Mucosa of rectum (tissue), 2 donors: ENCODE data around the gene PHYKPL.
"Not testable (repeated sequence)": the region's sequence is repeated elsewhere in the genome, so short reads cannot be mapped to it uniquely, and the experiment has no call there.

Experiments used
- H3K27ac ChIP-seq, 2 donors: one replicate each; pipeline ENCODE4 v1.7.0; 2013; ENCODE audit warnings: inconsistent platforms in 2 of 2, low read depth in 2 of 2, low read length in 2 of 2
- H3K27me3 ChIP-seq, 2 donors: one replicate each; pipeline ENCODE4 v1.7.0; 2013; ENCODE audit warnings: low read length in 2 of 2; ENCODE audit not compliant: control insufficient read depth in 2 of 2, insufficient read depth in 2 of 2
- H3K36me3 ChIP-seq, 2 donors: one replicate each; pipeline ENCODE4 v1.7.0; 2013; ENCODE audit warnings: low read length in 2 of 2; ENCODE audit not compliant: control insufficient read depth in 2 of 2, insufficient read depth in 2 of 2
- H3K4me1 ChIP-seq, 2 donors: one replicate each; pipeline ENCODE4 v1.7.0; 2013; ENCODE audit warnings: low read length in 2 of 2, mild to moderate bottlenecking in 1 of 2; ENCODE audit not compliant: control insufficient read depth in 2 of 2, insufficient read depth in 2 of 2
- H3K4me3 ChIP-seq, 2 donors: one replicate each; pipeline ENCODE4 v1.7.0; 2013; ENCODE audit warnings: low read length in 2 of 2
- H3K9ac ChIP-seq, 2 donors: one replicate each; pipeline ENCODE4 v1.7.0; 2013; ENCODE audit warnings: low read length in 2 of 2, low read depth in 1 of 2, mild to moderate bottlenecking in 1 of 2
- H3K9me3 ChIP-seq, 2 donors: one replicate each; pipeline ENCODE4 v1.7.0; 2013; ENCODE audit warnings: low read length in 2 of 2; ENCODE audit not compliant: control insufficient read depth in 2 of 2
- donor health status: healthy.
- donor health status: Normal muscosa, but diverticular disease.

Gene PHYKPL

DNA sequence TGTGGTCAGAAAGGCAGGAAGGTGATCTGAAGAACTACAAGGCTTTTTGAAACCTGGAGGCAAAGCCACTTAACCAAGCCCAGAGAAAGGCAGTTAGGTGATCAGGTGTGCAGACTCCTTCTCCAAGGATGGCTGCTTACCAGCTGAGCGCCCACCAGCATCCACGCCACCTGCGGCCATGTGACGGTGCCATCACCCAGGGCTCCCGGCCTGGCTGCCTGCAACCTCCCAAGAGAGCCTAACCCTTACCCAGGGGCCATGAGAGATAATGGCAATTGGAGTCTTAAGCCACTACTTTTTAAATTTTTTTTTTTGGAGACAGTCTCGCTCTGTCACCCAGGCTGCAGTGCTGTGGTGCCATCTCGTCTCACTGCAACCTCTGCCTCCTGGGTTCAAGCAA, 33.1 kb upstream of the PHYKPL start:
- Histone ChIP-seq H3K4me3 (no peak overlapping the region), H3K9ac (no peak overlapping the region), H3K27me3 (no peaks in the 10 kb centered on the region), H3K4me1 (no peaks in the 10 kb centered on the region), H3K9me3 (no peaks in the 10 kb centered on the region), H3K27ac (no peak overlapping the region), H3K36me3 (no peaks in the 10 kb centered on the region)

DNA sequence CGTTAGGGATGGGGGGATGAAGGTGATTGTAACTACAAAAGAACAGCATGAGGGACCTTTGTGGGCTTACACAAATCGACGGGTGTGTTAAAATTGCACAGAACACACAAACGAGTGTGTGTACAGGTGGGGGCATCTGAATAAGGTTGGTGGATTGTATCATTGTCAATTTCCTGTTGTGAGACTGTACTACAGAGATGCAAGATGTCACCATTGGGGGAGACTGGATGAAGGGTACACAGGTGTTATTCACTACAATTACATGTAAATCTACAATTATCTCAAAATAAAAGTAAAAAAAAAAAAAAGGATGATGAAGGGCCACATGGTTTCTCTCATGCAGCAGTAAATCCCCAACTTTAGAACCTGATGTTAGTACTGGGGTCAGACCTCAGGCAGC, 31.4 kb upstream of the PHYKPL start:
- H3K9me3 ChIP-seq, result no peaks in the 10 kb centered on the region
- H3K27ac ChIP-seq, result no peak overlapping the region
- no peaks in the 10 kb centered on the region for H3K36me3 ChIP-seq
- no peaks in the 10 kb centered on the region for H3K4me1 ChIP-seq
- no peaks in the 10 kb centered on the region for H3K27me3 ChIP-seq
- H3K4me3 ChIP-seq, result no peak overlapping the region
- no peak overlapping the region for H3K9ac ChIP-seq

DNA sequence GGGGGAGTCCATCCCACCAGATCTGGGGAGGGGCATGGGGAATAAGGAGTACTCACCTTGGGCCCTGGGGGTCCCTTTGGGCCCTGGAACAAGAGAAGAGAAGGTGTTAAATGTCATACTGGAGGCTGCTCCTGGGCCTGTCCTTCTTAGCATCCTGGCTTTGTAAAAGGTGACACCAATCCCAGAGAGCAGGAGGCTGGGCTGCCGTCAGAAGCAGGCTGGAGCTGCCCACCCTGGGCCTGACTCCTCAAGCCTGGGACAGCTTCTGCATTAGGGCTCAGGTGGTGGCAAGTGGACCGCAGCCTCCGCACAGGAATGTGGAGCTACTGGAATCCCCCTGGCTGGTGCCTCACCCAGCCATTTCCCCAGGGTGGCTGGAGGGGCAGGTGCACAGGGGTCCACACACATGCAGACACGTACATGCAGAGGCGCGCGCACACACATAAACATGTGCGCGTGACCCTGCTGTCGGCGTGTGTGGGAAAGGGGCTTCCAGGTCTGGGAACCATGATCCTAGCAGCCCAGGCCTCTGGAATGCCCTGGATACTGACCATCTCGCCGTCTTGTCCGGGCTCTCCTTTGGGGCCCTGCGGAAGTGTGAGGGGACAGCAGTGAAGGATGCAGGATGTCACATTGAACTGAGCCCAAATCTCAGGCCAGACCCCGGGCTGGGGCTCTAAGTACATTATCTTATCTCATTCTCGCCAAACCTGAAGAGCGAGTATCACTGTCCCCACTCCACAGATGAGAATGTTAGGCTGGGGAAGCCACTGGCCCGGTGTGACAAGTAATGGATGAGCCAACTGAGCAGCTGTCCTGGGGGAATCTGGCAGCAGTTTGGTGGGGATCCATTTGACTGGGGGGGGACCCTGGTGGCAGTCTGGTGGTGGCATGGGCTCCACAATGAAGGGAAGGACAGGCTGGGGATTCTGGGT, 29.3 kb upstream of the PHYKPL start:
- Histone ChIP-seq H3K36me3 (no peaks in the 10 kb centered on the region), H3K27me3 (no peaks in the 10 kb centered on the region), H3K27ac (no peak overlapping the region), H3K9me3 (no peaks in the 10 kb centered on the region), H3K9ac (no peak overlapping the region), H3K4me1 (no peaks in the 10 kb centered on the region), H3K4me3 (no peak overlapping the region)

DNA sequence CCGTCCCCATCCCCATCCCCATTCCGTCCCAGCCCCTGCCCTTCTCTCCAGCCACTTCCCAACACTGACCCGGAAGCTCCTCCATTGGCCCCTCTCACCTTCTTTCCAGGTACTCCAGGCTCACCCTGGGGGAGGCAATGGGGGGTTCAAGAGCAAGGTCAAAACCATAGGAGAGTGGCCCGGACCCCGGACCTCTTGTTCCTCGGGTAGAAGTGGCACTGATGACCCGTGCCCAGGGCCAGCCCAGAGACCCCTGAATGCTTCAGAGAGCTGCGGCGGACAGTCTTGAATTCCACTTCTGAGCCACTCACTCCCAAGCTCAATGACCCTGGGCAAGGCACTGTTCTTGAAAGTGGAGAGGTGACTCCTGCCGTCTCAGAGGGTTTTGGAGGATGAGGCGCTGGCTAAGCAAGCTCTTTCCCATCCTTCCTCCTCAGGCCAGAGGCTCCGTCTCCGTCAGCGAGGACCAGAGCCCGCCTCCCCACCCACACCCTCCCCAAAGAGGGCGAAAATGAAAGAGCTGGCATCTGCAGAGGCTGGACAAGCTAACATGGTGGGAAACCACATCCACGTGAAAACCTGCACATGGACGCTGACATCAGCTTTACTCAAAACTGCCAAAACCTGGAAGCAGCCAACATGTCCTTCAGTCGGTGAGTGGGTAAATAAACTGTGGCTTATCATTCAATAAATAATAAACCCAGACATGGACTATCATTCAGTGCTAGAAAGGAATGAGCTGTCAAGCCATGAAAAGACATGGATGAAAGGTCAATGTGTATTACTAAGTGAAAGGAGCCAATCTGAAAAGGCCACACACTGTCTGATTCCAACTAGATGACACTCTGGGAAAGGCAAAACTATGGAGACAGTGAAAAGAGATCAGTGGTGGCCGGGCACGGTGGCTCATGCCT, 27.3 kb upstream of the PHYKPL start:
- Histone ChIP-seq H3K9ac (no peak overlapping the region), H3K27ac (no peak overlapping the region), H3K27me3 (no peaks in the 10 kb centered on the region), H3K9me3 (no peaks in the 10 kb centered on the region), H3K4me3 (no peak overlapping the region), H3K36me3 (no peaks in the 10 kb centered on the region), H3K4me1 (no peaks in the 10 kb centered on the region)

- no peaks in the 10 kb centered on the region for H3K36me3 ChIP-seq
- no peaks in the 10 kb centered on the region for H3K4me1 ChIP-seq
- H3K27ac ChIP-seq, result no peak overlapping the region
- no peaks in the 10 kb centered on the region for H3K27me3 ChIP-seq
- no peak overlapping the region for H3K9ac ChIP-seq
- no peak overlapping the region for H3K4me3 ChIP-seq
- H3K9me3 ChIP-seq, result no peaks in the 10 kb centered on the region
Measured at GRCh38 chr5:178257650-178258049, 25.0 kb upstream of the PHYKPL start.

GRCh38 chr5:178256746-178257145, 24.1 kb upstream of the PHYKPL start:
- H3K27ac ChIP-seq, result no peak overlapping the region
- H3K4me1 ChIP-seq, result no peaks in the 10 kb centered on the region
- H3K9me3 ChIP-seq, result no peaks in the 10 kb centered on the region
- H3K27me3 ChIP-seq, result no peaks in the 10 kb centered on the region
- no peaks in the 10 kb centered on the region for H3K36me3 ChIP-seq
- no peak overlapping the region for H3K9ac ChIP-seq
- H3K4me3 ChIP-seq, result no peak overlapping the region

GRCh38 chr5:178253632-178254031, 21.0 kb upstream of the PHYKPL start:
- H3K36me3 ChIP-seq, H3K9ac ChIP-seq, H3K27ac ChIP-seq, H3K4me1 ChIP-seq, H3K4me3 ChIP-seq, H3K27me3 ChIP-seq, H3K9me3 ChIP-seq: not testable (repeated sequence)

DNA sequence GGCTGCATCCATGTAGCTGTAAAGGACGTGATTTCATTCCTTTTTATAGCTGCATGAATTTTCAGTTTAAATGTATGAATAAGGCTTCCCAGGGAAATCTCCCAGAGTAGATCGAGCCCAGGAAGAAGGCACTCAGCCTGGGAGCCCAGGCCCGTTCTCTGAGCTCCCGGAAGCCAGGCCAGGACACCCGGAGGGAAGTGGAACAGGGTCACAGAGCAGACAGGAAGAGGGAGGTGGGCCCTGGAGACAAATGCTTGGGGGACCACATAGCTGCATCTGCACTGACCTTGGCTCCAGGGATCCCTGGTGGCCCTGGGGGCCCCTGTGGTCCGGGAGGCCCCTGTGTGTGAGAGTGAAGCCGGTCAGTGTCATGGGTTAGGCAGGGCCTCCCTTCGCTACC, 19.7 kb upstream of the PHYKPL start:
- H3K27ac ChIP-seq, result no peak overlapping the region
- H3K27me3 ChIP-seq, result no peaks in the 10 kb centered on the region
- H3K36me3 ChIP-seq, result no peaks in the 10 kb centered on the region
- H3K4me3 ChIP-seq, result no peak overlapping the region
- H3K9ac ChIP-seq, result no peak overlapping the region
- no peaks in the 10 kb centered on the region for H3K9me3 ChIP-seq
- no peaks in the 10 kb centered on the region for H3K4me1 ChIP-seq

GRCh38 chr5:178250263-178250662, 17.7 kb upstream of the PHYKPL start:
- H3K27me3 ChIP-seq, result no peaks in the 10 kb centered on the region
- H3K36me3 ChIP-seq, result no peaks in the 10 kb centered on the region
- no peaks in the 10 kb centered on the region for H3K9me3 ChIP-seq
- H3K4me1 ChIP-seq, result no peaks in the 10 kb centered on the region
- no peak overlapping the region for H3K4me3 ChIP-seq
- no peak overlapping the region for H3K9ac ChIP-seq
- H3K27ac ChIP-seq, result no peak overlapping the region
